Fibroblast of mammary gland (primary cell): ENCODE results near the gene GATA6.

Experiments
- DNase-seq: peaks from one replicate; pipeline ENCODE4 v3.0.0-alpha.2; 2010; ENCODE audit warnings: low read depth
- H3K4me3 ChIP-seq: 2 replicates; pipeline ENCODE4 v1.5.1; 2011; ENCODE audit warnings: low read depth, mild to moderate bottlenecking, low read length, moderate library complexity; ENCODE audit not compliant: control insufficient read depth
- TF ChIP-seq, protein P1 (sequence below): conservative IDR thresholded peaks from 2 replicates; pipeline ENCODE4 v1.5.1; 2011; ENCODE audit warnings: low read depth, low read length, inconsistent platforms; ENCODE audit not compliant: control insufficient read depth, insufficient read depth

GATA6 gene

DNA sequence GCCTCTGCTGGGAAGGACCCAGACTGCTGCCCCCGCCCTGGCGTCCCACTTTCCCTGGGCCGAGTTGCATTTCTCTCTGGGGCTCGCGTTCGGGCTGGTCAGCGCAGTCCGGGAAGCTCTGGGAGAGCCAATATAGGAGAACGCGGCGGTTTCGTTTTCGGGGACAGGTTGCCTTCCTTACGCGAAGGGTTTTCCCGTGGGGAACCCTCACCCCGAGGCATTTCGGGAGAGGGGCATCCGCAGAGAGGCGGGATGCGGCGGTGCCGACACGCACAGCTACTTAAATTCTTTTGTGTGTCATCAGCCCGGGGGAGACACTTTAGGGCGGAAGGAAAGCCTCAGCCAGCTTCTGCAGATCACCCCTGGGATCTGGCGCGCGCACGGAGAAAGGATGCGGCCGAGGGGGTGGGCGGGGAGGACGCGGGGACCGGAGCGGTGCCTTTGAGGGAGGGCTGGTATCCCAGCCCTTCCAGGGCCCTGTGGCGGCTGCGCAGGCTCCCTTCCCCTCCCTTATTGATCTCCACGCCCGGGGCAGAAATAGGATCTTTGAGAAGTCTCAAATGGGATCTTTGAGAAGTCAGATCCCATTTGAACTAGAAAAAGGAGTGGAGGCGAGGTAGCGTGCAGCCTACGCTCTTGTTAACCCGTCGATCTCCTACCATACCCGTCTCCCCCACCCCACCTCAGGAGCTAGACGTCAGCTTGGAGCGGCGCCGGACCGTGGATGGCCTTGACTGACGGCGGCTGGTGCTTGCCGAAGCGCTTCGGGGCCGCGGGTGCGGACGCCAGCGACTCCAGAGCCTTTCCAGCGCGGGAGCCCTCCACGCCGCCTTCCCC is 1.2 kb downstream of the GATA6 start:
- TF ChIP-seq, protein P1, sequence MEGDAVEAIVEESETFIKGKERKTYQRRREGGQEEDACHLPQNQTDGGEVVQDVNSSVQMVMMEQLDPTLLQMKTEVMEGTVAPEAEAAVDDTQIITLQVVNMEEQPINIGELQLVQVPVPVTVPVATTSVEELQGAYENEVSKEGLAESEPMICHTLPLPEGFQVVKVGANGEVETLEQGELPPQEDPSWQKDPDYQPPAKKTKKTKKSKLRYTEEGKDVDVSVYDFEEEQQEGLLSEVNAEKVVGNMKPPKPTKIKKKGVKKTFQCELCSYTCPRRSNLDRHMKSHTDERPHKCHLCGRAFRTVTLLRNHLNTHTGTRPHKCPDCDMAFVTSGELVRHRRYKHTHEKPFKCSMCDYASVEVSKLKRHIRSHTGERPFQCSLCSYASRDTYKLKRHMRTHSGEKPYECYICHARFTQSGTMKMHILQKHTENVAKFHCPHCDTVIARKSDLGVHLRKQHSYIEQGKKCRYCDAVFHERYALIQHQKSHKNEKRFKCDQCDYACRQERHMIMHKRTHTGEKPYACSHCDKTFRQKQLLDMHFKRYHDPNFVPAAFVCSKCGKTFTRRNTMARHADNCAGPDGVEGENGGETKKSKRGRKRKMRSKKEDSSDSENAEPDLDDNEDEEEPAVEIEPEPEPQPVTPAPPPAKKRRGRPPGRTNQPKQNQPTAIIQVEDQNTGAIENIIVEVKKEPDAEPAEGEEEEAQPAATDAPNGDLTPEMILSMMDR: no peak
- H3K4me3 ChIP-seq: peak overlapping the region; percentile 75
- peak; percentile 58 for DNase-seq

DNA sequence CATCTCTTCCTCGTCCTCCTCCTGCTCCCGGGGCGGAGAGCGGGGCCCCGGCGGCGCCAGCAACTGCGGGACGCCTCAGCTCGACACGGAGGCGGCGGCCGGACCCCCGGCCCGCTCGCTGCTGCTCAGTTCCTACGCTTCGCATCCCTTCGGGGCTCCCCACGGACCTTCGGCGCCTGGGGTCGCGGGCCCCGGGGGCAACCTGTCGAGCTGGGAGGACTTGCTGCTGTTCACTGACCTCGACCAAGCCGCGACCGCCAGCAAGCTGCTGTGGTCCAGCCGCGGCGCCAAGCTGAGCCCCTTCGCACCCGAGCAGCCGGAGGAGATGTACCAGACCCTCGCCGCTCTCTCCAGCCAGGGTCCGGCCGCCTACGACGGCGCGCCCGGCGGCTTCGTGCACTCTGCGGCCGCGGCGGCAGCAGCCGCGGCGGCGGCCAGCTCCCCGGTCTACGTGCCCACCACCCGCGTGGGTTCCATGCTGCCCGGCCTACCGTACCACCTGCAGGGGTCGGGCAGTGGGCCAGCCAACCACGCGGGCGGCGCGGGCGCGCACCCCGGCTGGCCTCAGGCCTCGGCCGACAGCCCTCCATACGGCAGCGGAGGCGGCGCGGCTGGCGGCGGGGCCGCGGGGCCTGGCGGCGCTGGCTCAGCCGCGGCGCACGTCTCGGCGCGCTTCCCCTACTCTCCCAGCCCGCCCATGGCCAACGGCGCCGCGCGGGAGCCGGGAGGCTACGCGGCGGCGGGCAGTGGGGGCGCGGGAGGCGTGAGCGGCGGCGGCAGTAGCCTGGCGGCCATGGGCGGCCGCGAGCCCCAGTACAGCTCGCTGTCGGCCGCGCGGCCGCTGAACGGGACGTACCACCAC is 2.1 kb downstream of the GATA6 start:
- TF ChIP-seq, protein P1: no peak
- H3K4me3 ChIP-seq: peak overlapping the region; percentile 75
- DNase-seq: no peak

DNA sequence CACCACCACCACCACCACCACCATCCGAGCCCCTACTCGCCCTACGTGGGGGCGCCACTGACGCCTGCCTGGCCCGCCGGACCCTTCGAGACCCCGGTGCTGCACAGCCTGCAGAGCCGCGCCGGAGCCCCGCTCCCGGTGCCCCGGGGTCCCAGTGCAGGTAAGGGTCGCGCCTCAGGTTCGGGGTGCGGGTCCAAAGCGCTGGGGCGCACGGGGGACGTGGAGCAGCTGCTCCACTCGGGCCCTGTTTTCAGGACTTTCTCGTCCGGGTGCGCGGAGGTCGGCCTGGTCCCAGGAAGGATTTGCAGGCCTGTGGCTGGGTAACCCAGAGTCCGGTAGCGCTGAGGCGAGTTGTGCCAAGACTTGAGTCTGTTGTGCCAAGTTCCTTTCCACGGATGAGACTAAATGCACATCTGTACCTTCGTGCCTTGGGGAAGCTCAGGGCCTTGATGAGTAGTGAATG is 2.8 kb downstream of the GATA6 start:
- TF ChIP-seq, protein P1: no peak
- peak overlapping the region; percentile 9 for H3K4me3 ChIP-seq
- no peak for DNase-seq

DNA sequence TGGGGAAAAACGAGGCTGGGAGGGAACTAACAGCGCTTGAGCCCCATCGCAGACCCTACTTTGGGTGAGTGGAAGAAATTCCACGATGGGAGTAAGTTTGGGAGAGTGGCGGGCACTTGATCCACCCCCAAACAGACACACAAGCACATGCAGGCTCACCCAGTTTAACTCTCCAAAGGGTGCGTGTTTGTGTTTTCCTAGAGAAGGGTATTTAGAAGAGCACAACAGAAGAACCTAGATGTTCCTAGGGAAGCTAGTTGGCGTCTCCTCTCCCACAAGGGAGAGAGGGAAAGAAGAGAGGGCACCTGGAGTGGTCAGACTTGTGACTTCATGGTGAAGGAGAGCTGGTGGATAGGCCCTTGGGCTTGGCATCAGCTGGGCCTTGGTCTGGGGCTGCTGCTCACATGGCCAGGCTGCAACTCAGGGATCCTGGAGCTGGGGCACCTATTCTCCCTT is 3.2 kb downstream of the GATA6 start:
- H3K4me3 ChIP-seq: no peak overlapping the region
- DNase-seq: no peak
- TF ChIP-seq, protein P1: no peak

DNA sequence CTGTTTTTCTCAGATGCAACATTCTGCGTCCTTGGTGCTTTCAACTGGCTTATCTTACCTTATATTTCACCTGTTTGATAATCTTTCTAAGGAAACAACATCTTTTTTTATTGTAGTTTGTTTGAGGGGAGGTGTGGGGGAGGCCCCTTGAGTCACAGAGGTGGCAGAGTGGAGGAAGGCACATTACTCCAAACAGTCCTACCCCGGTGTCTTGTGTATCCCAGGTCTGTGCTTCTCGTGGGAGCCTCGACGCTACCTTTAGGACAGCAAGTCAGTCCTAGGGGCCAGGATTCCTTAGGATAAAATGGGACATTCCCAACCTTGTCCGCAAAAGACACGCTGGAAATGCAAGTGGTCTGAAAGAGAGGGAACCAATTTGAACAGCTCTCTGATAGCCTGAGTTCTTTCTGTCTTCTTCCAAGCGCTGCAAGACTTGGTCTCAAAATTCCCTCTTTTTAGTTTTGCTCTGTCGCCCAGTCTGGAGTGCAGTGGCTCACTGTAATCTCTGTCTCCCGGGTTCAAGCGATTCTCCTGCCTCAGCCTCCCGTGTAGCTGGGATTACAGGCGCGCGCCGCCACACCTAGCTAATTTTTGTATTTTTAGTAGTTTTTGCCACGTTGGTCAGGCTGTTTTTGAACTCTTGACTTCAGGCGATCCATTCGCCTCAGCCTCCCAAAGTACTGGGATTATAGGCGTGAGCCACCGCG is 4.0 kb downstream of the GATA6 start:
- no peak overlapping the region for H3K4me3 ChIP-seq
- TF ChIP-seq, protein P1: no peak
- DNase-seq: no peak

DNA sequence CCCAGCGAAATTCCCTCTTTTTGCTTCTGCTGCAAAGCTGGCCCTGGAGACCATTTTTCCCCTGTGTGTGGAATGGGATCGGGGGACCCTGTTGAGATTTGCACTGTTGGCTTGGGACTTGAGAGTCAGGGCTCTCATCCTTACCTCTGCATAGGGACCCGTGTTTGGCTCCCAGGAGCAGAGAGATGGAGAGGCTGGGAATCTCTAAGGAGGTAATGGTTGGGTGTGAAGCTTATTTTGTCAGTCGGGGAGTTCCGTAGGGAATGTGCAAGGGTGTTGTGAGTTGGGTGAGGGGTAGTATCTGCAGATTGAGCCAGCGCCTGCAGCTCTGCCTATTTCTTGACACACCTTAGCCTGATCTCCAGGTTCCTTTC is 4.5 kb downstream of the GATA6 start:
- TF ChIP-seq, protein P1: no peak
- H3K4me3 ChIP-seq: no peak overlapping the region
- DNase-seq: no peak
